CD8-positive, alpha-beta memory T cell (primary cell): Measurements from ENCODE around the gene BAZ1A. TPM values are rescaled to one million over a fixed set of nuclear protein-coding genes. Genes with fewer than 3 reads are reported as not detected.
"Not testable (repeated sequence)": the region's sequence is repeated elsewhere in the genome, so short reads cannot be mapped to it uniquely, and the experiment has no call there.

Source experiments
- CTCF ChIA-PET: fragments of 350-600 bp; sonication (Branson Sonifier 250); formaldehyde crosslinking; loops from one replicate; lab custom pipeline; 2021; ENCODE audit warnings: antibody characterized with exemption; lab: Charles Lee
- POLR2A ChIA-PET: fragments of 350-600 bp; sonication (Branson Sonifier 250); formaldehyde crosslinking; loops from one replicate; lab custom pipeline; 2021; ENCODE audit warnings: antibody characterized with exemption; lab: Charles Lee
- DNase-seq, 5 donors: peaks; one replicate each; pipeline versions ENCODE4 v3.0.0 to v3.0.0-alpha.2; 2020 to 2022; ENCODE audit warnings: mixed read lengths in 1 of 5
- H3K27ac ChIP-seq: one replicate; pipeline ENCODE4 v1.7.0; 2013; ENCODE audit warnings: low read depth, mild to moderate bottlenecking, low read length, moderate library complexity
- H3K27me3 ChIP-seq: 2 replicates; pipeline ENCODE4 v1.7.0; 2013; ENCODE audit warnings: low read length, mild to moderate bottlenecking; ENCODE audit not compliant: insufficient read depth, poor library complexity, severe bottlenecking
- H3K36me3 ChIP-seq: 2 replicates; pipeline ENCODE4 v1.7.0; 2013; ENCODE audit warnings: mild to moderate bottlenecking, low read length, moderate library complexity; ENCODE audit not compliant: insufficient read depth
- H3K4me1 ChIP-seq: 2 replicates; pipeline ENCODE4 v1.7.0; 2013; ENCODE audit warnings: mild to moderate bottlenecking, low read length, moderate library complexity; ENCODE audit not compliant: insufficient read depth
- H3K4me3 ChIP-seq: 2 replicates; pipeline ENCODE4 v1.7.0; 2013; ENCODE audit warnings: mild to moderate bottlenecking, low read length
- H3K9me3 ChIP-seq: 2 replicates; pipeline ENCODE4 v1.7.0; 2013; ENCODE audit warnings: mild to moderate bottlenecking, low read length
- H3K27ac Mint-ChIP-seq, 8 donors: one replicate each; pipeline ENCODE4 v1.8.0; 2020 to 2021; ENCODE audit warnings: mixed read lengths in 8 of 8, mild to moderate bottlenecking in 6 of 8, inconsistent platforms in 3 of 8, moderate library complexity in 3 of 8
- H3K27me3 Mint-ChIP-seq, 2 donors: one replicate each; pipeline ENCODE4 v1.8.0; 2020 to 2021; ENCODE audit warnings: mixed read lengths in 2 of 2, mild to moderate bottlenecking in 1 of 2, moderate library complexity in 1 of 2
- H3K36me3 Mint-ChIP-seq, 3 donors: one replicate each; pipeline ENCODE4 v1.8.0; 2020 to 2021; ENCODE audit warnings: mixed read lengths in 3 of 3, inconsistent platforms in 1 of 3, mild to moderate bottlenecking in 1 of 3
- H3K4me1 Mint-ChIP-seq, 3 donors: one replicate each; pipeline ENCODE4 v1.8.0; 2020 to 2021; ENCODE audit warnings: mixed read lengths in 3 of 3, inconsistent platforms in 1 of 3, mild to moderate bottlenecking in 1 of 3
- H3K4me3 Mint-ChIP-seq, 7 donors: one replicate each; pipeline ENCODE4 v1.8.0; 2020 to 2021; ENCODE audit warnings: mixed read lengths in 7 of 7, mild to moderate bottlenecking in 6 of 7, moderate library complexity in 4 of 7, inconsistent platforms in 2 of 7
- H3K9me3 Mint-ChIP-seq, 5 donors: one replicate each; pipeline ENCODE4 v1.8.0; 2020 to 2022; ENCODE audit warnings: mixed read lengths in 5 of 5, mild to moderate bottlenecking in 3 of 5, moderate library complexity in 2 of 5, inconsistent platforms in 1 of 5
- polyA plus RNA-seq: library from polyadenylated mRNA; unstranded; fragments of 300-500 nt; fragmentation: Illumina TruSeq; gene quantifications from one replicate; pipeline ENCODE4 v1.2.3, GENCODE V29; 2021
- total RNA-seq, 2 experiments: library from RNA; stranded (reverse); gene quantifications; one replicate each; pipeline ENCODE4 v1.2.3, GENCODE V29; 2021

The BAZ1A gene
- total and polyA plus RNA-seq, 3 experiments from 2014 or later = 14.9 to 70.5 (median 67.5) TPM

DNA sequence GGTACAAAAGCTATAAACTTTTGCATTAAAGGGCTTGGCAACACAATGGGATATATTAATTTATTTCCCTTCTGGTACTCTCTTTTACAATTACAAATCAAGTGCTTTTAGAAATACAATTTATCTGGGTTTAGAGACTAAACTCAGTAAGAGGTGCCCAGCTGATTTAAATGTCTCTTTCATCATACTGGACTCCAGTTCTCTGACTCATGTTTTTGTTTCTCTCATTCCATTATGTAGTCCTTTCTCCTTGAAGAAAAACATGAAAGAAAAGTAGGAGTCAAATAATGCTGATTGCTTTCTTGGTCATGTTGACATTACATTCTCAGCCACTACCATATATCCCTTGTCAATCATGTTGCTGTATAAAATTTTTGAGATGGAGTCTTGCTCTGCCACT is 124.5 kb downstream of the BAZ1A start:
- H3K9me3 Mint-ChIP-seq = no peaks in the 10 kb centered on the region
- Histone ChIP-seq H3K27ac (no peak overlapping the region), H3K4me1 (no peaks in the 10 kb centered on the region), H3K4me3 (no peak overlapping the region), H3K27me3 (no peaks in the 10 kb centered on the region), H3K36me3 (peaks cover 6% of the 10 kb centered on the region), H3K9me3 (no peaks in the 10 kb centered on the region)
- no peak overlapping the region for H3K4me3 Mint-ChIP-seq
- POLR2A ChIA-PET = no interaction called here
- peak overlapping the region in 1 of 8 donors; percentile 58 for H3K27ac Mint-ChIP-seq
- peaks cover 0 to 35% (median 12%) of the 10 kb centered on the region in 3 donors for H3K36me3 Mint-ChIP-seq
- no peak for DNase-seq
- H3K27me3 Mint-ChIP-seq = no peaks in the 10 kb centered on the region
- H3K4me1 Mint-ChIP-seq = peaks cover 0 to 5% (median 0%) of the 10 kb centered on the region in 3 donors
- CTCF ChIA-PET = no interaction called here

DNA sequence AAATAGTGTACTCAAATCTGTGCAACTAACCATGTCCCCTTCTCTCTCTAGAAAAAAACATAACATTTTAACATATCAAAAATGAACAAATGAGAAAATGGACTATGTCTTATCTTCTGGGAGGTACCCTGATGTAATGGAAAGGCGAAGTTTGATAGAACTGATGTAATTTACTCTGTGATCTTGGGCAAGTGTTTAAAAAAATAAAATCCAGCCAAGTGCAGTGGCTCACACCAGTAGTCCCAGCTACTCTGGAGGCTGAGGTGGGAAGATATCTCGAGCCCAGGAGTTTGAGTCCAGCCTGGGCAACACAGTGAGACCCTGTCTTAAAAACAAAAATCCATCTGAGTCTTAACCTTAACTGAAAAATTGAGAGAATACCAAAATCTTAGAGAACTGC is 124.9 kb downstream of the BAZ1A start:
- Mint-ChIP-seq H3K27me3 (no peaks in the 10 kb centered on the region), H3K4me1 (peaks cover 0 to 1% (median 0%) of the 10 kb centered on the region in 3 donors), H3K36me3 (peaks cover 0 to 31% (median 9%) of the 10 kb centered on the region in 3 donors), H3K9me3 (no peaks in the 10 kb centered on the region), H3K4me3 (no peak overlapping the region), H3K27ac (peak overlapping the region in 4 of 8 donors; percentile 1 to 85 (median 29))
- Histone ChIP-seq H3K4me1 (no peaks in the 10 kb centered on the region), H3K36me3 (peaks cover 6% of the 10 kb centered on the region), H3K4me3 (no peak overlapping the region), H3K27ac (no peak overlapping the region), H3K27me3 (no peaks in the 10 kb centered on the region), H3K9me3 (no peaks in the 10 kb centered on the region)
- DNase-seq = no peak
- ChIA-PET CTCF (no interaction called here), POLR2A (no interaction called here)

DNA sequence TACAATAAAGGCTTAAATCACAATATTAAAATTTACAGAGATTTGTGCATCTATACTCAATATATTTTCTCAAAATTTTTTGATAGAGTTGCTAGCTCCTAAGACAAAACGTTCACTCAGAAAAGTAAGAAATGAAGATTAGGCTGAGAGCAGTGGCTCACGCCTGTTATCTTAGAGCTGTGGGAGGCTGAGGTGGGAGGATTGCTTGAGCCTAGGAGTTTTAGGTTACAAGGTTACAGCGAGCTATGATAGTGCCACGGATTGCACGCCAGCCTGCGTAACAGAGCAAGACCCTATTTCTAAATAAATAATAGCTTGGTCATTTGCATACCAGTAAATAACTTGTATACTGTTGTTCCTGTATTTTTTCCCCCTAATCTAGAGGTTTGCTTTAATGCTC is 125.8 kb downstream of the BAZ1A start:
- Mint-ChIP-seq H3K4me3 (no peak overlapping the region), H3K4me1 (peaks cover 0 to under 1% (median 0%) of the 10 kb centered on the region in 3 donors), H3K27me3 (no peaks in the 10 kb centered on the region), H3K9me3 (no peaks in the 10 kb centered on the region), H3K36me3 (peaks cover 0 to 25% (median 7%) of the 10 kb centered on the region in 3 donors), H3K27ac (peak overlapping the region in 1 of 8 donors; percentile 74)
- POLR2A ChIA-PET = no interaction called here
- Histone ChIP-seq H3K36me3 (peaks cover 6% of the 10 kb centered on the region), H3K9me3 (no peaks in the 10 kb centered on the region), H3K4me3 (no peak overlapping the region), H3K27ac (no peak overlapping the region), H3K4me1 (no peaks in the 10 kb centered on the region), H3K27me3 (no peaks in the 10 kb centered on the region)
- CTCF ChIA-PET = interaction anchor here (0.9 to 1.4 kb wide), 2 partner anchors 26 to 77 kb away, joined by 3 to 4 read pairs; no protein-coding TSS in a partner anchor
- DNase-seq = no peak

DNA sequence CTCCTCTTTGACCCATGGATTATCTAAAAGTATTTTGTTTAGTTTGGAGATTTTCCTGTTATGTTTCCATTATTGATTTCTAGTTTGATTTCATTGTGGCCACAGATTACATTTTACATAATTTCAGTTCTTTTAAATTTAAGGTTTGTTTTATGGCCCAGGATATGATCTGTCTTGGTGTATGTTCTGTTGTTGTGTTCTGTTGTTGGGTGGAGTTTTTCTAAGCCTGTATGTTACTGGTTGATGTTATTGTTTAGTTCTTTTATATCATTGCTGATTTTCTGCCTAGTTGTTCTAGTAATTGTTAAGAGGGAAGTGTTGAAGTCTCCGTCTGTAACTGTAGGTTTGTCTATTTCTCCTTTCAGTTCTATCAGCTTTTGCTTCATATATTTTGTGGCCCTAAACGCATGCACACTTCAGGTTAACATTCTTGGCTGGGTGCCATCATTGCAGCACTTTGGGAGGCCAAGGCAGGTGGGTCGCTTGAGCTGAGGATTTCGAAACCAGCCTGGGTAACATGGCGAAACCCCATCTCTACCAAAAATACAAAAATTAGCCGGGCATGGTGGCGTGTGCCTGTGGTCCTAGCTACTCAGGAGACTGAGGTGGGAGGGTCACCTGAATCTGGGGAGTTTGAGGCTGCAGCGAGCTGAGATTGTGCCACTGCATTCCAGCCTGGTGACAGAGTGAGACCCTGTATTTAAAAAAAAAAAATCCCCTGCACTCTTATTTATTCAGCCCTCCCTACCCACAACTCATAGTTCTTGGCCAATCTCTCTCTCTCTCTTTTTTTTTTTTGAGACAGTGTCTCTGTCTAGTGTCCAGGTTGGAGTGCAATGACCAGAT is 132.7 kb downstream of the BAZ1A start:
- H3K27ac Mint-ChIP-seq = peak overlapping the region in 7 of 8 donors; percentile 19 to 92 (median 73)
- Histone ChIP-seq H3K27ac (no peak overlapping the region), H3K4me1 (peaks cover 19% of the 10 kb centered on the region), H3K27me3 (no peaks in the 10 kb centered on the region), H3K4me3 (no peak overlapping the region), H3K9me3 (no peaks in the 10 kb centered on the region), H3K36me3 (no peaks in the 10 kb centered on the region)
- H3K9me3 Mint-ChIP-seq = no peaks in the 10 kb centered on the region
- peaks cover 15 to 24% (median 21%) of the 10 kb centered on the region in 3 donors for H3K4me1 Mint-ChIP-seq
- DNase-seq = no peak
- ChIA-PET CTCF (interaction anchor here (0.6 to 2.9 kb wide), 2 partner anchors 20 to 205 kb away, joined by 3 to 8 read pairs; no protein-coding TSS in a partner anchor), POLR2A (no interaction called here)
- peaks cover 0 to 2% of the 10 kb centered on the region in 2 donors for H3K27me3 Mint-ChIP-seq
- no peaks in the 10 kb centered on the region for H3K36me3 Mint-ChIP-seq
- H3K4me3 Mint-ChIP-seq = peak overlapping the region in 5 of 7 donors; percentile 1 to 59 (median 12)

DNA sequence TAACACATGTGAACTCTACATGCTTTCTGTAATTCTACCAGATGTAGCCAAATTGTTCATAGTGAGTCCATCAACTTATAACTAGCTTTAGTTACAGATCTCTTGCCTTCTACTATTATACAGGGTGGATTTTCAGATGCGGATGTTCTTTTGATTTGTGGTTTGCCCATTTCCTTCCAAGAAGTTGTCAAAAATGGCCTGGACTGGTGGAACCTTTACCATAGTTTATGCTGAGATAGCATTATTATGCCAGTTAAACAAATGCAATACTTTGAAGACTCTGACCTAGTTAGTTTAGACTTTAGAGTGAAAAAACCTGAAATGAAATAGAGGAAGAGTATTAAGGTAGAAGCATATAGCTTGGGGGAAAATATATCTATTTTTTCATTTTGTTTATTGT is 133.3 kb downstream of the BAZ1A start:
- DNase-seq = peak in 1 of 5 donors; percentile 21
- CTCF ChIA-PET = interaction anchor here (2.9 kb wide), 1 partner anchor 19 kb away, joined by 8 read pairs; no protein-coding TSS in a partner anchor
- Histone ChIP-seq H3K4me1 (peaks cover 19% of the 10 kb centered on the region), H3K27me3 (no peaks in the 10 kb centered on the region), H3K9me3 (no peaks in the 10 kb centered on the region), H3K36me3 (no peaks in the 10 kb centered on the region), H3K4me3 (no peak overlapping the region), H3K27ac (no peak overlapping the region)
- H3K36me3 Mint-ChIP-seq = no peaks in the 10 kb centered on the region
- peaks cover 0 to 2% of the 10 kb centered on the region in 2 donors for H3K27me3 Mint-ChIP-seq
- POLR2A ChIA-PET = no interaction called here
- H3K4me1 Mint-ChIP-seq = peaks cover 15 to 24% (median 21%) of the 10 kb centered on the region in 3 donors
- H3K9me3 Mint-ChIP-seq = no peaks in the 10 kb centered on the region
- H3K4me3 Mint-ChIP-seq = peak overlapping the region in 3 of 7 donors; percentile 1 to 42 (median 23)
- H3K27ac Mint-ChIP-seq = peak overlapping the region in 6 of 8 donors; percentile 19 to 92 (median 60)

DNA sequence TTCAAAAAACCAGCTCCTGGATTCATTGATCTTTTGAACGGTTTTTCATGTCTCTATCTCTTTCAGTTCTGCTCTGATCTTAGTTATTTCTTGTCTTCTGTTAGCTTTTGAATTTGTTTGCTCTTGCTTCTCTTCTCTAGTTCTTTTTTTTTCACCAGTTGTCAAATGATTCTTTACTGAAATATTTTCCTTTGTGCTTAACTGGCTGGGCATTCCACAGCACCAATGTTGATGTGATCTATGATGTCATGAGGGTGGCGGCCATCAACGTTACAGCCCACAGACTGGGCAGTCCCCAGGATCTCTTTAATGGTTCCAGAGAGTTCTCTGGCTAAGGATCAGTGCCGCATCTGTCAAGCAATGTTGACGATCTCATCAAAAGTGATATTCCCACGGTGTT is 135.0 kb downstream of the BAZ1A start:
- H3K27me3 Mint-ChIP-seq, H3K36me3 Mint-ChIP-seq, POLR2A ChIA-PET, DNase-seq, H3K36me3 ChIP-seq, H3K4me3 Mint-ChIP-seq, H3K9me3 ChIP-seq, H3K4me3 ChIP-seq, H3K27me3 ChIP-seq, H3K27ac ChIP-seq, H3K9me3 Mint-ChIP-seq: not testable (repeated sequence)
- peaks cover 19% of the 10 kb centered on the region for H3K4me1 ChIP-seq
- peaks cover 15 to 24% (median 21%) of the 10 kb centered on the region in 3 donors for H3K4me1 Mint-ChIP-seq
- CTCF ChIA-PET = interaction anchor here (2.9 kb wide), 1 partner anchor 17 kb away, joined by 8 read pairs; no protein-coding TSS in a partner anchor
- H3K27ac Mint-ChIP-seq = peak overlapping the region in 1 of 8 donors; percentile 5

DNA sequence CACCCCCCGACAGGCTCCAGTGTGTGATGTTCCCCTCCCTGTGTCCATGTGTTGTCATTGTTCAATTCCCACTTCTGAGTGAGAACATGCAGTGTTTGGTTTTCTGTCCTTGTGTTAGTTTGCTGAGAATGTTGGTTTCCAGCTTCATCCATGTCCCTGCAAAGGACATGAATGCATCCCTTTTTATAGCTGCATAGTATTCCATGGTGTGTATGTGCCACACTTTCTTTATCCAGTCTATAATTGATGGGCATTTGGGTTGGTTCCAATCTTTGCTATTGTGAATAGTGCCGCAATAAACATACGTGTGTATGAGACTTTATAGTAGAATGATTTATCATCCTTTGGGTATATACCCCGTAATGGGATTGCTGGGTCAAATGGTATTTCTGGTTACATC is 138.1 kb downstream of the BAZ1A start:
- DNase-seq, H3K9me3 ChIP-seq, POLR2A ChIA-PET, H3K27me3 ChIP-seq, H3K4me1 Mint-ChIP-seq, H3K9me3 Mint-ChIP-seq, H3K4me3 ChIP-seq, H3K4me3 Mint-ChIP-seq, H3K27ac ChIP-seq, H3K36me3 Mint-ChIP-seq, H3K36me3 ChIP-seq: not testable (repeated sequence)
- Mint-ChIP-seq H3K27me3 (peaks cover 2 to 12% of the 10 kb centered on the region in 2 donors), H3K27ac (peak overlapping the region in 1 of 8 donors; percentile 25)
- CTCF ChIA-PET = interaction anchor here (1.3 kb wide), 1 partner anchor 14 kb away, joined by 3 read pairs; no protein-coding TSS in a partner anchor
- peaks cover 11% of the 10 kb centered on the region for H3K4me1 ChIP-seq

DNA sequence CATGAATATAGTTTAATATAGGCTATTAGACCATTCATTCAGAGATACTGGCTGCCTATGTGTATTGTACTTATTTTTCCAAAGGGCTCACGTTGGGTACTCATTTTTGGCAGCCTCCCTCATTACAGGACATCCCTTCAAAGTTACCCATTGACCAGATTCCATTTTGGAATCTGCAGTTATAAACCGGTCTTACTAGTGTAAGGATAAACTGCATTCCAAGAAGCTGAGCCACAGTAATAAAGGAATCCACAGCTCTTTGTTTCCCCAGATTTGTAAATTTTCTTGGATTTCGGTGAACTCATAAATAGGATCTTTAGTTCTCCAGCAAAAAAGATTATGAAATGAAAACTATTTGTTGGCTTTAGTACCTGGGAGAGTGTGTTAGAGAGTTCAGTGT is 141.9 kb downstream of the BAZ1A start:
- CTCF ChIA-PET = interaction anchor here (1.6 to 2.2 kb wide), 2 partner anchors 10 to 60 kb away, joined by 6 to 9 read pairs; no protein-coding TSS in a partner anchor

More for the DNA sequence above, 141.9 kb downstream of the BAZ1A start:
- Mint-ChIP-seq H3K4me3 (no peak overlapping the region), H3K9me3 (no peaks in the 10 kb centered on the region), H3K27ac (no peak overlapping the region), H3K27me3 (peaks cover under 1 to 17% of the 10 kb centered on the region in 2 donors), H3K36me3 (no peaks in the 10 kb centered on the region), H3K4me1 (no peaks in the 10 kb centered on the region)
- Histone ChIP-seq H3K4me3 (no peak overlapping the region), H3K27ac (no peak overlapping the region), H3K36me3 (no peaks in the 10 kb centered on the region), H3K27me3 (no peaks in the 10 kb centered on the region), H3K4me1 (no peaks in the 10 kb centered on the region), H3K9me3 (no peaks in the 10 kb centered on the region)
- DNase-seq = no peak
- POLR2A ChIA-PET = no interaction called here
